GM12801 (cell line): Measurements from ENCODE around the gene DOLPP1.

Experiments
- TF ChIP-seq, protein P1 (sequence below): IDR thresholded peaks from one replicate; pipeline ENCODE4 v1.5.1; 2011; ENCODE audit warnings: control low read depth; ENCODE audit not compliant: insufficient read length; ENCODE audit errors: extremely low read depth

Gene DOLPP1

DNA sequence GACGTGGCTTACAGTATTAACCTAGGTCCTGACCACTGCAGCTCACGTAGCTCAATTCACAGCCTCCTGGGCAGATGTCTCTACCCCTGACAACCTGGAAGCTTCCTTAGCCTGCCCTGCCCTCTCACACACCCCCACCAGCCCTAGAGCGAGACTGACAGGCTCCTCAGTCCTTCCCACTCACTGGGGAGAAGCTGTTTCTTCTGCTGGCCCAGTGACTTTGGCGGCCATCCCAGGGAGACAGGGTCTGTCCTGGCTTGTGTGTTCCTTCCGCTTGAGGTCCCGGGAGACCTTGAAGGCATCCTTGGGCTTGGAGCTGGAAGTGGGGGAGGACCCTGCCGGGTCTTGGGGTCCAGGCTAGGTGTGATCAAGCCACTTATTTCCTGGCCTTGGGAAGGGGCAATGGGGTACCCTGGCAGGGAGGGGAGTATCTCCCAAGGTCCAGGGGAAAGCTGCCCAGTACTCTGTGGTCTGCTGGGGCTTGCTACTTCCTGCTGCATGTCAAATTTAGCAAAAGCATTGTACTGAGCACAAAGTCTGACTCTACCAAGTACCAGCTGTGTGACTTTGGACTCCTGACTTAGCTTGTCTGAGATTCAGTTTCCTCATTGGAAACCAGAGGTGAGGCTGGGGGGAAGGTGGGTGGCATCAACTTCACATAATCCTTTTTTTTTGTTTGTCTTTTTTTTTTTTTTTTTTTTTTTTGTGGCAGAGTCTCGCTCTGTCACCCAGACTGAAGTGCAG, 42.6 kb upstream of the DOLPP1 start:
- TF ChIP-seq, protein P1, sequence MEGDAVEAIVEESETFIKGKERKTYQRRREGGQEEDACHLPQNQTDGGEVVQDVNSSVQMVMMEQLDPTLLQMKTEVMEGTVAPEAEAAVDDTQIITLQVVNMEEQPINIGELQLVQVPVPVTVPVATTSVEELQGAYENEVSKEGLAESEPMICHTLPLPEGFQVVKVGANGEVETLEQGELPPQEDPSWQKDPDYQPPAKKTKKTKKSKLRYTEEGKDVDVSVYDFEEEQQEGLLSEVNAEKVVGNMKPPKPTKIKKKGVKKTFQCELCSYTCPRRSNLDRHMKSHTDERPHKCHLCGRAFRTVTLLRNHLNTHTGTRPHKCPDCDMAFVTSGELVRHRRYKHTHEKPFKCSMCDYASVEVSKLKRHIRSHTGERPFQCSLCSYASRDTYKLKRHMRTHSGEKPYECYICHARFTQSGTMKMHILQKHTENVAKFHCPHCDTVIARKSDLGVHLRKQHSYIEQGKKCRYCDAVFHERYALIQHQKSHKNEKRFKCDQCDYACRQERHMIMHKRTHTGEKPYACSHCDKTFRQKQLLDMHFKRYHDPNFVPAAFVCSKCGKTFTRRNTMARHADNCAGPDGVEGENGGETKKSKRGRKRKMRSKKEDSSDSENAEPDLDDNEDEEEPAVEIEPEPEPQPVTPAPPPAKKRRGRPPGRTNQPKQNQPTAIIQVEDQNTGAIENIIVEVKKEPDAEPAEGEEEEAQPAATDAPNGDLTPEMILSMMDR = no peak

DNA sequence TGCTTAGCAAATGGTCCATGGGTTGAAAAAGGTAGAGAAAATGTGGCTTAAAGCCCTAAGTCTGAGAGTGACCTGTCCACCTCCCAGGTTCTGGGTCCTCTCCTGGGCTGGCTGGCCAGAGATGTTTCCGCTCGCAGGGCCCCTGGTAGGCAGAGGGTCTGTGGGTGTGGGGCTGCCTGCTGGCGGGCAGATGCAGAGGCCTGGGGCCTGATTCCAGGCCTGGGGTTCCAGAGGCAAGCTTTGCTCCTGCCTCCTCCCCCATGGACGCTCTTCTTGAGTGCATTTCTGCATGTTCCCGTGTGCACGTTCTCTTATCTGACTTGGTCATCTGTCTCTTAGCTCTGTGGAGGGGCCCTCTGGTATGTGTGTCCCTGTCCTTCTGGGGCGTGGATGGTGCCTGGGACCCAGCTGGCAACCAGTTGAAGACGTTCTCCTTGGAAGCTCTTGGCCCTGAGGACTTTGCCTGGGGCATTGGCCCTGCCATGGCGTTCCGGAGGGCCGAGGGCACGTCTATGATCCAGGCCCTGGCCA, 40.7 kb upstream of the DOLPP1 start:
- TF ChIP-seq, protein P1 = no peak

DNA sequence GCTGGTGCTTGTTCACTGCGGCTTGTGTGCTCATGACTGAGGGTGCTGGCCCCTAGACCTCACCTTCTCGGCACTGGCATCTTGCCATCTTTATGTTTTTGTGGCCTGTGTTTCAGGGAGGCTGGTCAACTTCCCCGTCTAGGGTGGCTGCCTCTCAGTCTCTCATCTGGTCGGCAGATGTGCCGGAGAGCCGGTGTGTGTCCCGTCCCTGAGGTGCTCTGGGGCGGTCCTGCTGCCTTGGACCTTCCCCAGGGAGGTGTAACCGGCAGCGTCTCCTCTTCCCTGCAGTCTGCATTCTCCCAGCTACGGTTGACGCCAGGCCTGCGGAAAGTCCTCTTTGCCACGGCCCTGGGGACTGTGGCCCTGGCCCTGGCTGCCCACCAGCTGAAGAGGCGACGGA, 38.9 kb upstream of the DOLPP1 start:
- TF ChIP-seq, protein P1 = no peak

DNA sequence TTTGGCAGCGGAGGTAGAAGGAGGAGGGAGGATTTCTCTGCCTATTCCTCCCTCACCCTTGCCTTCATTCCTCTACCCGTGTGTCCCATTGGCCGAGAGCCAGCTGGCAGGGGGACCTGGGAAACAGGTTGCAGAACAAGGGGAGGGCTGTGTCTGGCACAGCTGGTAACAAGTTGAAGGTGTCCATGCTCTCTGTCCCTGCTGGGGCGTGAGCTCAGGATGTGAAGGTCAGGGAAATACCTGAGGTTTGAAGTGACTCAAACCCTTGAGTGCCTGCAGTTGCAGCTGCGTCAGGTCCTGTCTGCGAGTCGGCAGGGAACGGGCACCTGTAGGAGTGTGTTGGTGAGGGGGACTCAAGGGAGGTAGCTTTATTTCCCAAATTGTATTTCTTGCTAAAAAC, 28.3 kb upstream of the DOLPP1 start:
- TF ChIP-seq, protein P1 = no peak

DNA sequence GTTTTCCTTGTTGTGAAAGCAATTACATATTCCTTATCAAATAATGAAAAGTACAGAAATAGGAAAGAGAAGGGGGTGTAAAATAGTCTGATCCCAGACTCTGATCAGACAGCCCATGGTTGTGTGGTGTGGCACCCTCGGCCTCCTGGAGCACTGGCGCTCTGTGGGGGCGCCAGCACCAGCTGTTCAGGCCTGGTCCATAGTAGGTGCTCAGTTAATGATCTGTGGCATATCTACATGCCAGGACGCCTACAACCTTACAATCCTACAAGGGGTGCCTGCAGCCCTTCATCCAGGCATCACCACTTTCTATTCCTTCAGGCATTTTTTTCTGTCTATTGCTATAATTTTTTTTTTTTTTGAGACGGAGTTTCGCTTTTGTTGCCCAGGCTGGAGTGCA, 27.9 kb upstream of the DOLPP1 start:
- TF ChIP-seq, protein P1 = no peak

DNA sequence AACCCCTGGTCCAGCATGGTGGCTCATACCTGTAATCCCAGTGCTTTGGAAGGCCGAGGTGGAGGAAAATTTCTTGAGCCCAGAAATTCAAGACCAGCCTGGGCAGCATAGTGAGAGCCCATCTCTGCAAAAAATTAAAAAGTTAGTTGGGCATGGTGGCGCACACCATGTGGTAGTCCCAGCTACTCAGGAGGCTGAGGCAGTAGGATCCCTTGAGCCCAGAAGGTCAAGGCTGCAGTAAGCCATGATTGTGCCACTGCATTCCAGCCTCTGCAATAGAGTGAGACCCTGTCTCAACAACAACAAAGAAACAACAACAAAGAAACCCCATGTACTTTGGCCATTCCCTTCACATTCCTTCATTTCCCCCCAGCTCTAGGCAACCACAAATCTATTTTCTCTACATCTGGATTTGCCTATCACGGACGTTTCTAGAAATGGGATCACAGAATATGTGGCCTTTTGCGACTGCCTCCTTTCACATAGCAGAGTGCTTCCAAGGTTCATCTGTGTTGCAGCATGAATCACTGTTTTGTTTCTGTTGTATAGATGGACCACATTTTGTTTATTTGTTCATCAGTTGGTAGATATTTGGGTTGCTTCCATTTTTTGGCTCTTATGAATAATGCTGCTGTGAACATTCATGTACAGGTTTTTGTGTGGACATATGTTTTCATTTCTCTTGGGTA, 26.6 kb upstream of the DOLPP1 start:
- TF ChIP-seq, protein P1 = no peak

DNA sequence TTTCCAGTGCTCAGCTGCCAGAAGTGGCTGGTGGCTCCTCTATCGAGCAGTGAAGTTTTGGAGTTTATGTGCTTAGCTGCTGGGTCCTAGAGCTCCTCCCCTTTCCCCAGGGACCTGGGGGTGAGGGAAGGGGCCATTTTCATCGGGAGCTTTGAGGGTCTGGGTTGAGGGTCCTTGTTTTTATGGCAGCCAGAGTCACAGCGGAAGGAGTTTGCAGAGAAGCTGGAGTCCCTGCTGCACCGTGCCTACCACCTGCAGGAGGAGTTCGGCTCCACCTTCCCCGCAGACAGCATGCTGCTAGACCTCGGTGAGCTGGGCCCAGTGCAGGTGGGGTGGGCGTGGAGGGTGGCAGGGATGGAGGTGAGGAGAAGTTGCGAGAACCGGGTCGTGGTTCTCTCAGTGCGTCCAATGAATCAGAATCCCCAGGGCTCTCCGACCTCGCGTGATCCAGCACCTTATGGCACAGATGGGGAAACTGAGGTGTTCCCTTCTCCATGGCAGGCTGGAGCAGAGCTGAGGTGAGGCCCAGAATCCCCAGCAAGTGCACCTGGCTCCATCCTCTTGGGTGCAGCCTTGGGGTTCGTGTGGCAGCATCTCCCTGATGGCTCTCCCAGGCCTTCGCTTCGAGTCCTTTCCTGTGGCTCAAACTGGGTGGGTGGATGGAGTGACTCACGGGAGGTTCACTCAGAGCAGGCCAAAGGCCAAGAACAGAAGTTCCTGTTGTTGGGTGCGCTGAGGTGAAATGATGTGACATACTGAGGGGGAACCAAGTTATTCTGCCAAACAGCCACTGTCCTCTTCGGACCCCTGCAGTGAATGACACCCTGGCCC, 21.7 kb upstream of the DOLPP1 start:
- TF ChIP-seq, protein P1 = no peak
